Trophoblast cell (in vitro differentiated cells and primary cell): ENCODE results near the gene TOMM70.
A peak's percentile ranks its signal among the peaks of the same experiment; 100 is the strongest.

Source experiments
- DNase-seq, 2 donors: peaks; one replicate each; pipeline ENCODE4 v3.0.0-alpha.2; 2016
- H2AFZ ChIP-seq: 2 replicates; pipeline ENCODE4 v1.6.1; 2013; ENCODE audit warnings: low read length, moderate library complexity, mild to moderate bottlenecking; ENCODE audit not compliant: insufficient read depth, poor library complexity
- H2AK5ac ChIP-seq: 2 replicates; pipeline ENCODE4 v1.6.1; 2013; ENCODE audit warnings: mild to moderate bottlenecking, low read length
- H2BK120ac ChIP-seq: 2 replicates; pipeline ENCODE4 v1.6.1; 2013; ENCODE audit warnings: low read length, mild to moderate bottlenecking, moderate library complexity; ENCODE audit not compliant: insufficient read depth, poor library complexity
- H2BK12ac ChIP-seq: 2 replicates; pipeline ENCODE4 v1.6.1; 2013; ENCODE audit warnings: mild to moderate bottlenecking, low read length, moderate library complexity
- H2BK5ac ChIP-seq: 2 replicates; pipeline ENCODE4 v1.6.1; 2013; ENCODE audit warnings: low read length, low read depth, moderate library complexity, mild to moderate bottlenecking; ENCODE audit not compliant: poor library complexity
- H3K14ac ChIP-seq: 2 replicates; pipeline ENCODE4 v1.6.1; 2013; ENCODE audit warnings: mild to moderate bottlenecking, low read length
- H3K18ac ChIP-seq: 2 replicates; pipeline ENCODE4 v1.6.1; 2013; ENCODE audit warnings: mild to moderate bottlenecking, low read length
- H3K23ac ChIP-seq: 2 replicates; pipeline ENCODE4 v1.6.1; 2013; ENCODE audit warnings: low read length
- H3K27ac ChIP-seq: 2 replicates; pipeline ENCODE4 v1.5.1; 2013; ENCODE audit warnings: low read depth, mild to moderate bottlenecking, inconsistent platforms, low read length, moderate library complexity
- H3K27me3 ChIP-seq: 2 replicates; pipeline ENCODE4 v1.6.1; 2013; ENCODE audit warnings: inconsistent platforms, mild to moderate bottlenecking, low read length, moderate library complexity; ENCODE audit not compliant: insufficient read depth
- H3K36me3 ChIP-seq, 2 experiments: 1 replicate in 1 of 2; 2 replicates in 1 of 2; pipeline ENCODE4 v1.6.1; 2013; ENCODE audit warnings: low read length in 2 of 2, mild to moderate bottlenecking in 2 of 2, moderate library complexity in 1 of 2; ENCODE audit not compliant: insufficient read depth in 2 of 2, control insufficient read depth in 1 of 2
- H3K4ac ChIP-seq: 2 replicates; pipeline ENCODE4 v1.6.1; 2013; ENCODE audit warnings: low read depth, mild to moderate bottlenecking, low read length, moderate library complexity
- H3K4me1 ChIP-seq, 2 experiments: 1 replicate in 1 of 2; 2 replicates in 1 of 2; pipeline ENCODE4 v1.6.1; 2013; ENCODE audit warnings: low read length in 2 of 2, mild to moderate bottlenecking in 2 of 2, moderate library complexity in 1 of 2; ENCODE audit not compliant: insufficient read depth in 2 of 2, control insufficient read depth in 1 of 2
- H3K4me2 ChIP-seq: 2 replicates; pipeline ENCODE4 v1.6.1; 2013; ENCODE audit warnings: inconsistent platforms, mild to moderate bottlenecking, low read length, moderate library complexity
- H3K4me3 ChIP-seq: 2 replicates; pipeline ENCODE4 v1.5.1; 2013; ENCODE audit warnings: mild to moderate bottlenecking, low read depth, low read length, inconsistent platforms
- H3K79me1 ChIP-seq: one replicate; pipeline ENCODE4 v1.6.1; 2013; ENCODE audit warnings: low read length
- H3K79me2 ChIP-seq: 2 replicates; pipeline ENCODE4 v1.6.1; 2013; ENCODE audit warnings: low read length, mild to moderate bottlenecking; ENCODE audit not compliant: control insufficient read depth, insufficient read depth, poor library complexity
- H3K9ac ChIP-seq: 2 replicates; pipeline ENCODE4 v1.6.1; 2013; ENCODE audit warnings: mild to moderate bottlenecking, low read length
- H3K9me3 ChIP-seq: 2 replicates; pipeline ENCODE4 v1.6.1; 2013; ENCODE audit warnings: low read depth, mild to moderate bottlenecking, control low read depth, inconsistent platforms, low read length; ENCODE audit not compliant: insufficient read depth
- H4K12ac ChIP-seq: 2 replicates; pipeline ENCODE4 v1.6.1; 2013; ENCODE audit warnings: low read depth, mild to moderate bottlenecking, low read length, moderate library complexity
- H4K8ac ChIP-seq: 2 replicates; pipeline ENCODE4 v1.6.1; 2013; ENCODE audit warnings: low read depth, mild to moderate bottlenecking, low read length, moderate library complexity
- H4K91ac ChIP-seq: one replicate; pipeline ENCODE4 v1.6.1; 2013; ENCODE audit warnings: low read depth, mild to moderate bottlenecking, low read length, moderate library complexity
- WGBS: extraction: QIAGEN DNeasy Blood & Tissue Kit; methylation state at CpG from one replicate; pipeline ENCODE4 v1.1.7; 2013; ENCODE audit warnings: missing lambda C conversion rate; ENCODE audit not compliant: insufficient read length, insufficient coverage; ENCODE audit errors: extremely low coverage; 5-methylcytosine and 5-hydroxymethylcytosine counted together

TOMM70 gene

DNA sequence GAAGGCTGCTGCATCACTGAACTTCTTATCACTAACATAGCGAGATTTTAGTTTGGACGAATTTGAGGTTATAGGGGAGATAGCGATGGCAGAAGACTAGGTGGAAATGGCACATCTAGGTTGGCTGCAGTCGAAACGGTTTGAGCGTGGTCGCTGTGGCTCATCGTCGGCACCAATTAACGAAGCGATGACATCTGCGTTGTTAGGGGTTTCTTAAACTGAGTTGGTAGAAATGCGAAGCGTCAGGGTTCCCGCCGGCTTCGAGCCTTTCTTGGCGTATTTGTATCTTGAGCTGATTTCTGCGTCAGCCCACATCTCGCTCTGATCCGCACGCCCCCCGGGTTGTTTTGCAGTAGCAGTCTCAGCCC lies 769 bp upstream of the TOMM70 start:
- H3K18ac ChIP-seq: peak overlapping the region; percentile 98
- H3K9me3 ChIP-seq: no peaks in the 10 kb centered on the region
- peak overlapping the region; percentile 90 for H2AFZ ChIP-seq
- H3K27me3 ChIP-seq: no peaks in the 10 kb centered on the region
- peak overlapping the region; percentile 73 for H3K4ac ChIP-seq
- peak overlapping the region; percentile 34 for H2BK5ac ChIP-seq
- H3K27ac ChIP-seq: peak overlapping the region; percentile 69
- H3K79me2 ChIP-seq: peaks cover 14% of the 10 kb centered on the region
- peak overlapping the region; percentile 81 for H3K4me3 ChIP-seq
- H2AK5ac ChIP-seq: peak overlapping the region; percentile 82
- DNase-seq: peak; percentile 48 to 65
- peaks cover 10% of the 10 kb centered on the region for H3K79me1 ChIP-seq
- H2BK120ac ChIP-seq: no peak overlapping the region
- peak overlapping the region; percentile 91 for H4K91ac ChIP-seq
- peak overlapping the region; percentile 98 for H4K12ac ChIP-seq
- H3K36me3 ChIP-seq: no peaks in the 10 kb centered on the region
- peak overlapping the region; percentile 90 for H3K14ac ChIP-seq
- peak overlapping the region; percentile 94 for H4K8ac ChIP-seq
- WGBS: no CpG with 5 or more reads among the region's 23 CpGs
- H3K4me1 ChIP-seq: peaks cover 4 to 5% of the 10 kb centered on the region in 2 experiments
- H2BK12ac ChIP-seq: no peak overlapping the region
- H3K4me2 ChIP-seq: peak overlapping the region; percentile 96
- peak overlapping the region; percentile 35 for H3K9ac ChIP-seq
- H3K23ac ChIP-seq: no peak overlapping the region

DNA sequence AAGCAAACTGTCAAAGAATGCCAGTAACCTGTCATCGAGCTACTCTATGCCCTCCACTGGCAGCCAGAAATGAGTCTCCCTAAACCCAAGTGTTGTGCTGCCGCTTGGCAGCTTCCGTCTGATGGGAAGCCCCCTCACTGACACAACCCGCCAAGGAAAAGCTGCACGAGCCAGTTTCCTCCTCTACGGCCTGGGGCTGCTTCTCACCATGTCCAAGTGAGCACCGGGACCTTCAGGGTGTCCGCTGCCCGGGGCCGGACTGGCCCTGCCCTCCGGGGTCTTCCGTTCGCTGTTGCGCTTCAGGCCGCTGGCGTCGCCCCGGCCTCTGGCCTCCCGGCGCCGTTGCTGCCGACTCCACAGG lies 490 bp downstream of the TOMM70 start:
- DNase-seq: peak; percentile 9 to 29
- peaks cover 4 to 5% of the 10 kb centered on the region in 2 experiments for H3K4me1 ChIP-seq
- WGBS: no CpG with 5 or more reads among the region's 22 CpGs
- peak overlapping the region; percentile 93 for H3K18ac ChIP-seq
- H3K36me3 ChIP-seq: no peaks in the 10 kb centered on the region
- H4K91ac ChIP-seq: peak overlapping the region; percentile 65
- peak overlapping the region; percentile 72 for H4K12ac ChIP-seq
- H3K4me2 ChIP-seq: peak overlapping the region; percentile 70
- peak overlapping the region; percentile 95 for H2AFZ ChIP-seq
- peak overlapping the region; percentile 65 for H3K9ac ChIP-seq
- peak overlapping the region; percentile 61 for H2BK120ac ChIP-seq
- H3K79me2 ChIP-seq: peaks cover 14% of the 10 kb centered on the region
- H3K4ac ChIP-seq: peak overlapping the region; percentile 77
- H2AK5ac ChIP-seq: peak overlapping the region; percentile 36
- H2BK12ac ChIP-seq: no peak overlapping the region
- no peak overlapping the region for H3K23ac ChIP-seq
- no peaks in the 10 kb centered on the region for H3K9me3 ChIP-seq
- peaks cover 10% of the 10 kb centered on the region for H3K79me1 ChIP-seq
- peak overlapping the region; percentile 88 for H3K14ac ChIP-seq
- peak overlapping the region; percentile 62 for H2BK5ac ChIP-seq
- peak overlapping the region; percentile 28 for H3K27ac ChIP-seq
- H3K27me3 ChIP-seq: no peaks in the 10 kb centered on the region
- peak overlapping the region; percentile 89 for H3K4me3 ChIP-seq
- H4K8ac ChIP-seq: peak overlapping the region; percentile 95

DNA sequence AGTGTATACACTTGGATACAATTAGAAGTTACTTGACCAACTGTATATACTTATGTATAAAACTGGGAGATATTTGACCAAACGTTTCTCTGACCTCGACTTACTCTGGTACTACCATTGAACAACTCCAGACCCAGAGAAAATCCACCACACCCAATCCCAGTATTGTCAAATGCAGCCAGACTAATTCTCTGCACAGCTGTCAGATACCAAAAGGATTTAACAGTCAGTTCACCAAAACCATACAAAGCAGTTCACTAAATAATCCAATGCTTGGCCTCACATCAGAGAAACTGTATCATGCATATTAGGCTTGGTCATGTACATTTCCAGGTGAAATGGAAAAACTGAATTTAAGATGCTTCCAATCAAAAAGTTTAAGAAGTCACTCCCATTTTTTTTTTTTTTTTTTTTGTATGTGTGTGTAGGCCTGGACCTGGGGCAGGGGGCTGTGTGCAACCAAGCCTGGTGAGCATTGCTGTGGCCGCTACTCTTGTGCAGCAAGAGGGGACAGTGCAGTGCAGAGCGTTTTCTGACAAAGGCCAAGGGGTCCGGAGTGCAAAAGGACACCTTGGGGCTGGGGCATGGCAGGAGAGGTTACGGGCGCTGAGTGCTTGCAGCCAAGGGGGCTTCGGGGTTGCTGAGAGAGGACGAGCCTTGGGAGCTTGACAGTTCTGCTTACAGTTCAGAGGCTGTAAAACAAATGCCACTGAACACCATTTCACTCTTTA lies 1.4 kb downstream of the TOMM70 start:
- no peak for DNase-seq
- Histone ChIP-seq H4K12ac (no peak overlapping the region), H3K23ac (no peak overlapping the region), H3K9ac (peak overlapping the region; percentile 14), H3K4me3 (no peak overlapping the region), H3K79me2 (peaks cover 14% of the 10 kb centered on the region), H3K4ac (peak overlapping the region; percentile 57), H2AFZ (no peak overlapping the region), H2BK12ac (no peak overlapping the region), H4K8ac (no peak overlapping the region), H3K27me3 (no peaks in the 10 kb centered on the region), H3K4me2 (peak overlapping the region; percentile 70), H2BK120ac (no peak overlapping the region), H3K14ac (no peak overlapping the region), H2BK5ac (no peak overlapping the region), H3K9me3 (no peaks in the 10 kb centered on the region), H3K4me1 (peaks cover 4 to 5% of the 10 kb centered on the region in 2 experiments), H3K18ac (no peak overlapping the region), H3K27ac (no peak overlapping the region), H3K36me3 (peaks cover 0 to 1% of the 10 kb centered on the region in 2 experiments), H3K79me1 (peaks cover 10% of the 10 kb centered on the region), H2AK5ac (no peak overlapping the region), H4K91ac (no peak overlapping the region)
- no CpG with 5 or more reads among the region's 9 CpGs for WGBS

DNA sequence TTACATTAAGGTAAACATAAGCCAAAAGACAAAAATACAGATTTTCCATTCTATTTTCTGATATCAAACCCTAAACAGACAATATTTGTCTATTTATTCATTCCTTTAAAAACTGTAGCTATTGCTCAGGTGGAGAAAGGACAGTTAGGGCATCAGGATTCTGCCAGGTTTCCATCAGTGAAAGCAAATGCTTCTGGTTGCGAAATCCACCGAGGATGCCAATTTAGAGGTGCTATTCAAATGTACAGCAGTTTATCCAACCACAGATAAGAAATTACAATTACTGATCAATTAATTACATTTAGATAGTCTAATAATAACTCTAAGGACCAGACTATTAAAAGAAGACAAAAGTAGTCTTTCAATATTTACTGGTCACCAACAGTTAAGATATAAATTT lies 3.9 kb downstream of the TOMM70 start:
- no peak overlapping the region for H2AK5ac ChIP-seq
- H2BK12ac ChIP-seq: no peak overlapping the region
- H3K27ac ChIP-seq: no peak overlapping the region
- H4K91ac ChIP-seq: no peak overlapping the region
- no peak overlapping the region for H4K12ac ChIP-seq
- no peak overlapping the region for H2AFZ ChIP-seq
- no peak for DNase-seq
- peaks cover 3% of the 10 kb centered on the region in 2 experiments for H3K4me1 ChIP-seq
- H3K79me2 ChIP-seq: peaks cover 14% of the 10 kb centered on the region
- no peak overlapping the region for H3K4me2 ChIP-seq
- no peak overlapping the region for H3K14ac ChIP-seq
- H4K8ac ChIP-seq: no peak overlapping the region
- no peak overlapping the region for H3K18ac ChIP-seq
- H2BK120ac ChIP-seq: no peak overlapping the region
- WGBS: no CpG with 5 or more reads among the region's 2 CpGs
- H3K4me3 ChIP-seq: no peak overlapping the region
- H3K27me3 ChIP-seq: no peaks in the 10 kb centered on the region
- peaks cover 10% of the 10 kb centered on the region for H3K79me1 ChIP-seq
- no peak overlapping the region for H2BK5ac ChIP-seq
- H3K9ac ChIP-seq: no peak overlapping the region
- no peak overlapping the region for H3K23ac ChIP-seq
- no peak overlapping the region for H3K4ac ChIP-seq
- H3K9me3 ChIP-seq: no peaks in the 10 kb centered on the region
- peaks cover 0 to 1% of the 10 kb centered on the region in 2 experiments for H3K36me3 ChIP-seq
